Fibroblast of lung (primary cell): ENCODE results near the gene PHB1. TPM values are rescaled to one million over a fixed set of nuclear protein-coding genes. Genes with fewer than 3 reads are reported as not detected.
A peak's percentile ranks its signal among the peaks of the same experiment; 100 is the strongest.

Experiments used
- DNase-seq, 2 donors: peaks; one replicate each; pipeline versions ENCODE4 v3.0.0 to v3.0.0-alpha.2; 2010; ENCODE audit warnings: low read depth in 2 of 2
- H2AFZ ChIP-seq: 2 replicates; pipeline ENCODE4 v1.5.1; 2012; ENCODE audit warnings: low read length, control low read depth, inconsistent platforms
- H3K27ac ChIP-seq: 2 replicates; pipeline ENCODE4 v1.5.1; 2011; ENCODE audit warnings: low read length, control low read depth; ENCODE audit not compliant: insufficient read depth
- H3K27me3 ChIP-seq: 2 replicates; pipeline ENCODE4 v1.5.1; 2011; ENCODE audit warnings: mild to moderate bottlenecking, low read length; ENCODE audit not compliant: control insufficient read depth, insufficient read depth
- H3K36me3 ChIP-seq: 2 replicates; pipeline ENCODE4 v1.5.1; 2011; ENCODE audit warnings: low read length; ENCODE audit not compliant: control insufficient read depth, insufficient read depth
- H3K4me1 ChIP-seq: 2 replicates; pipeline ENCODE4 v1.5.1; 2011; ENCODE audit warnings: low read length; ENCODE audit not compliant: control insufficient read depth, insufficient read depth; ENCODE audit errors: extremely low read depth
- H3K4me2 ChIP-seq: 2 replicates; pipeline ENCODE4 v1.5.1; 2011; ENCODE audit warnings: low read length, control low read depth; ENCODE audit not compliant: insufficient read depth; ENCODE audit errors: extremely low read depth
- H3K4me3 ChIP-seq, 4 experiments: fragments of 200-600 bp in 1 of 4; sonication (generic) in 1 of 4; replicated peaks in 1 of 4; 2 replicates each; pipeline ENCODE4 v1.5.1; 2011 to 2016; ENCODE audit warnings: low read length in 4 of 4, low read depth in 3 of 4, mild to moderate bottlenecking in 3 of 4, control low read depth in 2 of 4, inconsistent platforms in 1 of 4, mixed read lengths in 1 of 4; ENCODE audit not compliant: insufficient read depth in 1 of 4; ENCODE audit errors: control extremely low read depth in 1 of 4
- H3K79me2 ChIP-seq: 2 replicates; pipeline ENCODE4 v1.5.1; 2012; ENCODE audit warnings: mild to moderate bottlenecking, low read length, inconsistent platforms; ENCODE audit not compliant: control insufficient read depth, insufficient read depth
- H3K9ac ChIP-seq: 2 replicates; pipeline ENCODE4 v1.5.1; 2011; ENCODE audit warnings: mild to moderate bottlenecking, low read length, control low read depth; ENCODE audit not compliant: insufficient read depth
- H3K9me3 ChIP-seq: 2 replicates; pipeline ENCODE4 v1.5.1; 2012; ENCODE audit warnings: low read depth, low read length; ENCODE audit not compliant: control insufficient read depth, insufficient read depth
- H4K20me1 ChIP-seq: 2 replicates; pipeline ENCODE4 v1.5.1; 2011; ENCODE audit warnings: low read length; ENCODE audit not compliant: control insufficient read depth, insufficient read depth; ENCODE audit errors: extremely low read depth
- CTCF ChIP-seq, 2 donors: IDR thresholded peaks in 1 of 2; conservative IDR thresholded peaks in 1 of 2; 1 replicate in 1 of 2; 2 replicates in 1 of 2; pipeline ENCODE4 v1.5.1; 2011 to 2012; ENCODE audit warnings: low read length in 2 of 2, control low read depth in 1 of 2, inconsistent platforms in 1 of 2, low read depth in 1 of 2, mild to moderate bottlenecking in 1 of 2
- EZH2 ChIP-seq: IDR thresholded peaks from 2 replicates; pipeline ENCODE4 v1.5.1; 2012; ENCODE audit warnings: low read length, control low read depth, mild to moderate bottlenecking; ENCODE audit errors: missing control alignments
- polyA plus RNA-seq, 2 donors: library from polyadenylated mRNA; depleted of rRNA in 1 of 2; stranded (reverse) in 1 of 2; unstranded in 1 of 2; fragments of >200 nt; gene quantifications; 2 replicates each; pipeline ENCODE4 v1.2.1, GENCODE V29; 2011 to 2012; ENCODE audit warnings: missing spikeins in 1 of 2
- total RNA-seq: library from RNA; depleted of rRNA; stranded (reverse); fragments of >200 nt; gene quantifications from 2 replicates; pipeline ENCODE4 v1.2.1, GENCODE V29; 2014

Gene PHB1
- total and polyA plus RNA-seq, 2 donors (not counting 1 experiment from before 2014, with no cell fraction given), result 99.6 to 163 TPM

- Histone ChIP-seq H4K20me1 (no peaks in the 10 kb centered on the region), H3K4me3 (no peak overlapping the region), H3K4me1 (no peaks in the 10 kb centered on the region), H2AFZ (no peak overlapping the region), H3K36me3 (no peaks in the 10 kb centered on the region), H3K9ac (no peak overlapping the region), H3K27ac (no peak overlapping the region), H3K27me3 (peaks cover 20% of the 10 kb centered on the region), H3K79me2 (no peaks in the 10 kb centered on the region), H3K9me3 (no peaks in the 10 kb centered on the region), H3K4me2 (no peak overlapping the region)
- TF ChIP-seq EZH2, result no peak
- no peak for TF ChIP-seq CTCF (conservative IDR thresholded peaks at IDR 0.05 in 1 of 2, IDR thresholded peaks at IDR 0.05 in 1 of 2; ENCODE audit: low read depth in 1 of 2, low read length in 2 of 2)
- DNase-seq, result no peak
These were observed 24.6 kb upstream of the PHB1 start for GRCh38 chr17:49439305-49439672.

DNA sequence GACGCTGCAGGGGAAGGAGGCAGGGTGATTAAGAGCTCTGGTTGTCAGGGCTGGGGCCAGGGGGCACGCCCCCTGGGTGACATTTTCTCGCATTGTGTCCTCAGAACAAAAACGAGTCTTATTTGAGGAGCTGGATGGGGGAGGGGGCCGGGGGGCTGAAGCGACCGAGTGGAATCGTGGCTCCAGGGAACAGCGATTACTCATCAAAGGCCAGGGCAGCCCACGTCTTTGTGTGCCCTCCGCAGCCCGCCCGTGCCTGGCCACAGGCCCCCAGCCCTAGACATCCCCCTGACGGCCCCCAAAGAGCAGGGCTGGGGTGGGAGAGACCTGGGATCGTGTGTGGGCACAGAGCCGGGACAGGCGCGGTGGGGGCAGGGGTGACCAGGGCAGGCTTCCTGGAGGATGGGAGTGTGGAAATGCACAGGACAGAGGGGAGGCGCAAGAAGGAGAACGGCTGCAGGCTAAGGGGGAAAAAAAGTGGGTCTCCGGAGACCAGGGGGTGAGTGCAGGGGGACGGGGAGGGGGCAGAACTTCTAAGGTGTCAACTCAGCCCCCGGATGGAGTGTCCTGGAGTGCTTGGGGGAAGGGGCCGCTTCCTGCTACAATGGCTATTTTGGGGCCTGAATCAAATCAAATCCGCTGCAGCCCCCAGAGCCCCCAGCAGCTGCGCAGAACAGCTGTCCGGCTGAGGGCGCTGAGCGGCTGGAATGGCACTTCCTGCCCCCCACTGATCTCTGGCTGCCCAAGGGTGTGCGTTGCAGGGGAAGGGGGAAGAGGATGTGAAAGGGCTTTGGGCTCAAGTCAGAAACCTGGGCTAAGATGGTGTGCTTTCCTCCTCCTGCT, 24.0 kb upstream of the PHB1 start:
- DNase-seq, result peak in 1 of 2 donors; percentile 12

More for the DNA sequence above, 24.0 kb upstream of the PHB1 start:
- Histone ChIP-seq H3K4me2 (no peak overlapping the region), H2AFZ (no peak overlapping the region), H3K4me3 (no peak overlapping the region), H3K79me2 (no peaks in the 10 kb centered on the region), H3K9me3 (no peaks in the 10 kb centered on the region), H3K27ac (no peak overlapping the region), H3K36me3 (no peaks in the 10 kb centered on the region), H3K27me3 (peaks cover 20% of the 10 kb centered on the region), H3K9ac (no peak overlapping the region), H3K4me1 (no peaks in the 10 kb centered on the region), H4K20me1 (no peaks in the 10 kb centered on the region)
- TF ChIP-seq CTCF (conservative IDR thresholded peaks at IDR 0.05 in 1 of 2, IDR thresholded peaks at IDR 0.05 in 1 of 2; ENCODE audit: low read depth in 1 of 2, low read length in 2 of 2) (peak in 1 of 2 donors; percentile 1), EZH2 (no peak)
